Endothelial cell of umbilical vein (primary cell): ENCODE measurements around the gene SP100. TPM values are rescaled to one million over a fixed set of nuclear protein-coding genes. Genes with fewer than 3 reads are reported as not detected.
A peak's percentile ranks its signal among the peaks of the same experiment; 100 is the strongest.

ENCODE experiments used
- BruUV-seq: library from RNA; stranded (reverse); fragments of 400-500 nt; replicated peaks from 2 replicates; lab custom pipeline; 2021; lab: Mats Ljungman, UMichigan
- CTCF ChIA-PET: fragments of 300-600, 350-600 bp; sonication (Branson Sonifier 250); formaldehyde crosslinking; loops from one replicate; lab custom pipeline; 2021; ENCODE audit warnings: antibody characterized with exemption, inconsistent platforms; lab: Charles Lee
- POLR2A ChIA-PET: fragments of 300-600, 350-600 bp; sonication (Branson Sonifier 250); formaldehyde crosslinking; loops from one replicate; lab custom pipeline; 2021; ENCODE audit warnings: antibody characterized with exemption, inconsistent platforms; lab: Charles Lee
- DNase-seq: peaks from one replicate; pipeline ENCODE4 v3.0.0-alpha.2; 2011; ENCODE audit warnings: low read depth, low spot score
- FAIRE-seq: peaks from 2 replicates; lab custom pipeline; 2011; peaks lifted over from hg19 to GRCh38; lab: Jason Lieb, UNC
- H2AFZ ChIP-seq: 2 replicates; pipeline ENCODE4 v1.6.0; 2012; ENCODE audit warnings: low read depth, low read length, control low read depth, inconsistent platforms
- H3K27ac ChIP-seq: 2 replicates; pipeline ENCODE4 v1.5.1; 2011; ENCODE audit warnings: low read depth, mild to moderate bottlenecking, control low read depth, low read length, moderate library complexity; ENCODE audit not compliant: insufficient read depth
- H3K27me3 ChIP-seq, 2 experiments: 2 replicates each; pipeline versions ENCODE4 v1.6.0 to v1.6.1; 2011; ENCODE audit warnings: low read length in 2 of 2, mixed read lengths in 1 of 2; ENCODE audit not compliant: control insufficient read depth in 2 of 2, insufficient read depth in 2 of 2
- H3K36me3 ChIP-seq, 2 experiments: 2 replicates in 1 of 2; 3 replicates in 1 of 2; pipeline ENCODE4 v1.5.1; 2011; ENCODE audit warnings: low read length in 2 of 2, mild to moderate bottlenecking in 1 of 2, moderate library complexity in 1 of 2; ENCODE audit not compliant: control insufficient read depth in 2 of 2, insufficient read depth in 2 of 2; ENCODE audit errors: extremely low read depth in 1 of 2
- H3K4me1 ChIP-seq: 3 replicates; pipeline ENCODE4 v1.5.1; 2011; ENCODE audit warnings: mild to moderate bottlenecking, low read length; ENCODE audit not compliant: control insufficient read depth, insufficient read depth; ENCODE audit errors: extremely low read depth
- H3K4me2 ChIP-seq: 2 replicates; pipeline ENCODE4 v1.6.1; 2011; ENCODE audit warnings: low read length, control low read depth, mixed read lengths; ENCODE audit not compliant: insufficient read depth
- H3K4me3 ChIP-seq, 3 experiments: fragments of 200-600 bp in 1 of 3; sonication (generic), shearing (Covaris generic) in 1 of 3; replicated peaks in 1 of 3; 2 replicates each; pipeline ENCODE4 v1.5.1; 2011 to 2016; ENCODE audit warnings: control low read depth in 3 of 3, low read length in 3 of 3, mild to moderate bottlenecking in 2 of 3, inconsistent platforms in 1 of 3, low read depth in 1 of 3, moderate library complexity in 1 of 3; ENCODE audit not compliant: insufficient read depth in 1 of 3
- H3K79me2 ChIP-seq: 2 replicates; pipeline ENCODE4 v1.6.0; 2012; ENCODE audit warnings: low read length, inconsistent platforms; ENCODE audit not compliant: control insufficient read depth, insufficient read depth
- H3K9ac ChIP-seq: replicated peaks from 2 replicates; pipeline ENCODE3; 2011; ENCODE audit warnings: low read length, control low read depth; ENCODE audit not compliant: insufficient read depth; ENCODE audit errors: extremely low read depth
- H3K9me1 ChIP-seq: replicated peaks from 3 replicates; pipeline ENCODE4 v1.6.0; 2011; ENCODE audit warnings: mild to moderate bottlenecking, low read length; ENCODE audit not compliant: control insufficient read depth, insufficient read depth; ENCODE audit errors: extremely low read depth
- H3K9me3 ChIP-seq: replicated peaks from 2 replicates; pipeline ENCODE4 v1.5.1; 2012; ENCODE audit warnings: low read length, inconsistent platforms; ENCODE audit not compliant: control insufficient read depth, insufficient read depth
- H4K20me1 ChIP-seq: replicated peaks from 2 replicates; pipeline ENCODE3; 2011; ENCODE audit warnings: mild to moderate bottlenecking, low read length; ENCODE audit not compliant: control insufficient read depth, insufficient read depth; ENCODE audit errors: extremely low read depth
- CTCF ChIP-seq, 2 donors: IDR thresholded peaks; 1 replicate in 1 of 2; 2 replicates in 1 of 2; pipeline ENCODE4 v1.5.1; 2011; ENCODE audit warnings: low read length in 2 of 2, mild to moderate bottlenecking in 2 of 2, moderate library complexity in 2 of 2, control low read depth in 1 of 2, inconsistent platforms in 1 of 2, low read depth in 1 of 2; ENCODE audit not compliant: insufficient read depth in 1 of 2; ENCODE audit errors: extremely low read depth in 1 of 2
- EZH2 ChIP-seq: IDR thresholded peaks from 2 replicates; pipeline ENCODE4 v1.6.1; 2012; ENCODE audit warnings: borderline replicate concordance, low read depth, mild to moderate bottlenecking, moderate library complexity, low read length, inconsistent platforms; ENCODE audit not compliant: severe bottlenecking
- FOS ChIP-seq: IDR thresholded peaks from 2 replicates; pipeline ENCODE4 v1.6.1; 2011; ENCODE audit warnings: mild to moderate bottlenecking, low read length, moderate library complexity, borderline replicate concordance; ENCODE audit not compliant: insufficient read depth
- GATA2 ChIP-seq: IDR thresholded peaks from 2 replicates; pipeline ENCODE4 v1.7.0; 2011; ENCODE audit warnings: low read depth, mild to moderate bottlenecking, moderate library complexity, mixed read lengths, low read length; ENCODE audit not compliant: insufficient read length, insufficient read depth
- JUN ChIP-seq: IDR thresholded peaks from 2 replicates; pipeline ENCODE4 v1.6.1; 2011; ENCODE audit warnings: borderline replicate concordance, low read depth; ENCODE audit not compliant: insufficient read length, insufficient read depth
- MAX ChIP-seq: IDR thresholded peaks from 2 replicates; pipeline ENCODE4 v1.6.1; 2011; ENCODE audit not compliant: insufficient read depth, insufficient read length
- MYC ChIP-seq: IDR thresholded peaks from one replicate; pipeline ENCODE4 v1.6.1; 2011; ENCODE audit warnings: mild to moderate bottlenecking, low read depth, low read length
- POLR2A ChIP-seq: IDR thresholded peaks from 2 replicates; pipeline ENCODE4 v1.6.1; 2012; ENCODE audit warnings: low read depth, mild to moderate bottlenecking, control low read depth, low read length
- POLR2AphosphoS5 ChIP-seq: IDR thresholded peaks from 2 replicates; pipeline ENCODE4 v1.6.1; 2012; ENCODE audit warnings: low read depth, mild to moderate bottlenecking, control low read depth, low read length, moderate library complexity; ENCODE audit not compliant: insufficient read depth
- dilution Hi-C: fragments of 300-500 bp; cut with MboI; formaldehyde crosslinking; loops from one replicate; pipeline ENCODE4 v1.15.0; 2019; ENCODE audit warnings: low sequenced_read_pairs; ENCODE audit not compliant: extremely low pct_ligation_motif_present
- intact Hi-C: fragments of 100-400 bp; cut with micrococcal nuclease; formaldehyde crosslinking; loops from one replicate; pipeline ENCODE4 v1.10.0; 2022
- polyA plus RNA-seq, 4 experiments: library from polyadenylated mRNA; depleted of rRNA in 3 of 4; stranded (reverse) in 3 of 4; unstranded in 1 of 4; fragments of >200 nt; gene quantifications; 2 replicates each; pipeline versions ENCODE4 v1.2.1 to v1.2.3, GENCODE V29; 2011 to 2012; ENCODE audit warnings: missing spikeins in 1 of 4
- total RNA-seq: library from RNA; stranded (reverse); gene quantifications from 2 replicates; pipeline ENCODE4 v1.2.3, GENCODE V29; 2021

The SP100 gene
- total and polyA plus RNA-seq, 2 donors (not counting 3 experiments of a cell fraction or from before 2014, with no cell fraction given): 33.7 to 108 TPM

- dilution Hi-C loops: no loop called here
- intact Hi-C loops: no loop called here
- POLR2A ChIA-PET: no interaction called here
- H3K27me3 ChIP-seq: no peaks in the 10 kb centered on the region
- no peak overlapping the region for H3K4me2 ChIP-seq
- H3K79me2 ChIP-seq: peaks cover 6% of the 10 kb centered on the region
- H3K9me1 ChIP-seq: no peaks in the 10 kb centered on the region
- no peaks in the 10 kb centered on the region for H4K20me1 ChIP-seq
- TF ChIP-seq EZH2 (no peak), FOS (no peak)
- CTCF ChIA-PET: no interaction called here
- no peak overlapping the region for H3K4me3 ChIP-seq
- no peaks in the 10 kb centered on the region for H3K9me3 ChIP-seq
- FAIRE-seq (no peak), DNase-seq (no peak)
- H3K27ac ChIP-seq: no peak overlapping the region
- BruUV-seq: no TSS peak
- peaks cover 19% of the 10 kb centered on the region for H3K4me1 ChIP-seq
- no peak overlapping the region for H2AFZ ChIP-seq
- H3K9ac ChIP-seq: no peak overlapping the region
- H3K36me3 ChIP-seq: peaks cover 19 to 24% of the 10 kb centered on the region in 2 experiments
Observed at GRCh38 chr2:230447036-230447435, 31.0 kb downstream of the SP100 start.

DNA sequence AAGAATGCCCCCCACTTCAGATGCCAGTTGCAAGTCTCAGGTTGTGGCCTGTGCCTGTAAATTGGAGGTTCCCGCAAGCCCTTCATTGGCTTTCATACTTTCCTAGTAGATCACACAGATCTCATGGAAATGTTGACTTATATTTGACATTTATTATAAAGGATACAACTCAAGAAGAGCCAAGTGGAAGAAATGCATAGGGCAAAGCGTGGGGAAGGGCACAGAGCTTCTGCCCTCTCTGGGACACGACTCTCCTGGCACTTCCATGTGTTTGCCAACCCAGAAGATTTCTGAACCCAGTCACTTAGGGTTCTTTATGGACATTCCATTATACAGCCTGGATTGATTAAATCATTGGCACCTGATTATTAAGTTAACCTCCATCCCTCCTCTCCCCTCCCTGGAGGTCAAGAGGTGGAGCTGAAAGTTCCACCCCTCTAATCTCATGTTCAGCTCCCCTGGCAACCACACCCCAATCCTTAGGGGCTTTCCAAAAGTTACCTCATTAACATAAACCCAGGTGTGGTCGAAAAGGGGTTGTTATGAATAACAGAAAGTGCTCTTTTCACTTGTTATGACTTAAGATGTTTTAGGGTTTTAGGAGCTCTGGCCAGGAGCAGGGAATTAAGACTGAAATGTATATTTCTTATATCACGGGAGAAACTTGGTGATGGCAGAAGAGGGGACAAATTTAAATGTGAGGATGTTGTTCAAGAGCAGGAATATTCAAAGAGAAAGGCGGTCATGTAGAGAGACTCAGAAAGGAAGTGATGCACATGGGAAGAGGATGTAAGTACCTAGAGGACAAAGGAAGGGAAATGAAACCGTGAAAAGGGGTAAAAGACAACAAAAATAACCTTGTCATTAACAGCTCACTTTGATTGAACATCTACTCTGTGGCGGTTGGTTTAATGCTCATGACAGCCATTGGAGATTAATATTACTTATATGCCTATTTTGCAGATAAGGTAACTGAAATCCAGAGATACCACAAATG is 31.8 kb downstream of the SP100 start:
- no peaks in the 10 kb centered on the region for H3K27me3 ChIP-seq
- TF ChIP-seq MYC (no peak), FOS (no peak), EZH2 (no peak), POLR2AphosphoS5 (no peak), POLR2A (no peak), JUN (no peak), MAX (no peak), GATA2 (no peak), CTCF (IDR thresholded peaks at IDR 0.05; ENCODE audit: extremely low read depth in 1 of 2, insufficient read depth in 1 of 2, low read depth in 1 of 2, low read length in 2 of 2) (no peak)
- dilution Hi-C loops (no loop called here), intact Hi-C loops (no loop called here)
- no peaks in the 10 kb centered on the region for H4K20me1 ChIP-seq
- no peaks in the 10 kb centered on the region for H3K9me3 ChIP-seq
- FAIRE-seq (no peak), DNase-seq (peak; percentile 11)
- H3K4me2 ChIP-seq: peak overlapping the region; percentile 42
- H2AFZ ChIP-seq: no peak overlapping the region
- peaks cover 2% of the 10 kb centered on the region for H3K79me2 ChIP-seq
- no peak overlapping the region for H3K4me3 ChIP-seq
- ChIA-PET CTCF (interaction anchor here (1.1 kb wide), 1 partner anchor 17 kb away, joined by 3 read pairs; no protein-coding TSS in a partner anchor), POLR2A (no interaction called here)
- H3K36me3 ChIP-seq: peaks cover 19 to 24% of the 10 kb centered on the region in 2 experiments
- H3K27ac ChIP-seq: peak overlapping the region; percentile 55
- H3K9ac ChIP-seq: no peak overlapping the region
- no TSS peak for BruUV-seq
- H3K4me1 ChIP-seq: peaks cover 15% of the 10 kb centered on the region
- H3K9me1 ChIP-seq: no peaks in the 10 kb centered on the region
